ENCODE results near the gene PMPCB.
A peak's percentile ranks its signal among the peaks of the same experiment; 100 is the strongest.

Gene PMPCB

GRCh38 chr7:103293526-103293925 lies 3.7 kb upstream of the PMPCB start:
- in situ Hi-C loops (cut with MboI; ENCODE audit: low sequenced_read_pairs) = no loop called here
- H3K4me1 ChIP-seq = peaks cover 11% of the 10 kb centered on the region

GRCh38 chr7:103297837-103298179 lies 573 bp downstream of the PMPCB start:
- Histone ChIP-seq H3K27me3 (ENCODE audit: low read depth) (no peaks in the 10 kb centered on the region), H3K4me1 (peaks cover 14% of the 10 kb centered on the region), H3K9me3 (no peaks in the 10 kb centered on the region), H3K36me3 (replicated peaks) (peaks cover 39% of the 10 kb centered on the region), H3K4me3 (peak overlapping the region; percentile 95)
- in situ Hi-C loops (cut with MboI; ENCODE audit: low sequenced_read_pairs) = no loop called here
- no peak for DNase-seq (ENCODE audit: low spot score in 2 of 2)

More at GRCh38 chr7:103293526-103293925, 3.7 kb upstream of the PMPCB start:
- H3K4me3 ChIP-seq = no peak overlapping the region
- H3K9me3 ChIP-seq = no peaks in the 10 kb centered on the region
- peaks cover 4% of the 10 kb centered on the region; the same call in 1 of the 2 replicates for H3K36me3 ChIP-seq (replicated peaks)
- H3K27me3 ChIP-seq (ENCODE audit: low read depth) = no peaks in the 10 kb centered on the region; the same call in 1 of the 2 replicates
- DNase-seq (ENCODE audit: low spot score in 2 of 2) = no peak

GRCh38 chr7:103299660-103300059 lies 2.4 kb downstream of the PMPCB start:
- no peak overlapping the region for H3K4me3 ChIP-seq
- peaks cover 57% of the 10 kb centered on the region for H3K36me3 ChIP-seq (replicated peaks)
- DNase-seq (ENCODE audit: low spot score in 2 of 2) = no peak
- in situ Hi-C loops (cut with MboI; ENCODE audit: low sequenced_read_pairs) = no loop called here
- peaks cover 14% of the 10 kb centered on the region for H3K4me1 ChIP-seq
- H3K9me3 ChIP-seq = no peaks in the 10 kb centered on the region
- H3K27me3 ChIP-seq (ENCODE audit: low read depth) = no peaks in the 10 kb centered on the region

- no peak for DNase-seq (ENCODE audit: low spot score in 2 of 2)
- Histone ChIP-seq H3K4me3 (no peak overlapping the region), H3K9me3 (no peaks in the 10 kb centered on the region), H3K36me3 (replicated peaks) (peaks cover 72% of the 10 kb centered on the region), H3K4me1 (peaks cover 14% of the 10 kb centered on the region), H3K27me3 (ENCODE audit: low read depth) (no peaks in the 10 kb centered on the region)
- in situ Hi-C loops (cut with MboI; ENCODE audit: low sequenced_read_pairs) = no loop called here
Measured at GRCh38 chr7:103301441-103301840, 4.2 kb downstream of the PMPCB start.

- no peaks in the 10 kb centered on the region for H3K4me1 ChIP-seq
- peaks cover 95% of the 10 kb centered on the region for H3K36me3 ChIP-seq (replicated peaks)
- H3K27me3 ChIP-seq (ENCODE audit: low read depth) = no peaks in the 10 kb centered on the region
- H3K4me3 ChIP-seq = no peak overlapping the region
- in situ Hi-C loops (cut with MboI; ENCODE audit: low sequenced_read_pairs) = no loop called here
- no peaks in the 10 kb centered on the region for H3K9me3 ChIP-seq
- DNase-seq (ENCODE audit: low spot score in 2 of 2) = no peak
Measured at GRCh38 chr7:103307503-103308231, 10.4 kb downstream of the PMPCB start.

GRCh38 chr7:103314852-103315251 lies 17.6 kb downstream of the PMPCB start:
- DNase-seq (ENCODE audit: low spot score in 2 of 2) = no peak
- Histone ChIP-seq H3K4me1 (no peaks in the 10 kb centered on the region), H3K27me3 (ENCODE audit: low read depth) (no peaks in the 10 kb centered on the region), H3K36me3 (replicated peaks) (peaks cover 98% of the 10 kb centered on the region), H3K9me3 (no peaks in the 10 kb centered on the region), H3K4me3 (no peak overlapping the region)
- in situ Hi-C loops (cut with MboI; ENCODE audit: low sequenced_read_pairs) = no loop called here

- Histone ChIP-seq H3K9me3 (no peaks in the 10 kb centered on the region), H3K27me3 (ENCODE audit: low read depth) (no peaks in the 10 kb centered on the region), H3K36me3 (replicated peaks) (peaks cover 98% of the 10 kb centered on the region), H3K4me3 (no peak overlapping the region), H3K4me1 (no peaks in the 10 kb centered on the region)
- no peak for DNase-seq (ENCODE audit: low spot score in 2 of 2)
- in situ Hi-C loops (cut with MboI; ENCODE audit: low sequenced_read_pairs) = no loop called here
Measured at GRCh38 chr7:103316380-103316941, 19.2 kb downstream of the PMPCB start.

GRCh38 chr7:103317009-103317408 lies 19.8 kb downstream of the PMPCB start:
- Histone ChIP-seq H3K4me1 (no peaks in the 10 kb centered on the region), H3K9me3 (no peaks in the 10 kb centered on the region), H3K4me3 (no peak overlapping the region), H3K27me3 (ENCODE audit: low read depth) (no peaks in the 10 kb centered on the region), H3K36me3 (replicated peaks) (peaks cover 98% of the 10 kb centered on the region)
- no peak for DNase-seq (ENCODE audit: low spot score in 2 of 2)
- in situ Hi-C loops (cut with MboI; ENCODE audit: low sequenced_read_pairs) = no loop called here

GRCh38 chr7:103325744-103326143 lies 28.5 kb downstream of the PMPCB start:
- no peaks in the 10 kb centered on the region for H3K27me3 ChIP-seq (ENCODE audit: low read depth)
- DNase-seq (ENCODE audit: low spot score in 2 of 2) = no peak
- H3K4me3 ChIP-seq = no peak overlapping the region
- no peaks in the 10 kb centered on the region for H3K9me3 ChIP-seq
- peaks cover 69% of the 10 kb centered on the region for H3K36me3 ChIP-seq (replicated peaks)
- in situ Hi-C loops (cut with MboI; ENCODE audit: low sequenced_read_pairs) = no loop called here
- 0 out of 2 replicates have a peak, but pooled peaks cover 2% of the 10 kb centered on the region for H3K4me1 ChIP-seq

- no peak for DNase-seq (ENCODE audit: low spot score in 2 of 2)
- H3K27me3 ChIP-seq (ENCODE audit: low read depth) = no peaks in the 10 kb centered on the region
- in situ Hi-C loops (cut with MboI; ENCODE audit: low sequenced_read_pairs) = no loop called here
- no peak overlapping the region for H3K4me3 ChIP-seq
- no peaks in the 10 kb centered on the region for H3K9me3 ChIP-seq
- H3K36me3 ChIP-seq (replicated peaks) = peaks cover 66% of the 10 kb centered on the region
- peaks cover 2% of the 10 kb centered on the region; the same call in 1 of the 2 replicates for H3K4me1 ChIP-seq
Measured at GRCh38 chr7:103336761-103337160, 39.5 kb downstream of the PMPCB start.

GRCh38 chr7:103338864-103339263 lies 41.6 kb downstream of the PMPCB start:
- in situ Hi-C loops (cut with MboI; ENCODE audit: low sequenced_read_pairs) = no loop called here
- Histone ChIP-seq H3K4me3 (no peak overlapping the region), H3K9me3 (no peaks in the 10 kb centered on the region), H3K4me1 (peaks cover 8% of the 10 kb centered on the region), H3K27me3 (ENCODE audit: low read depth) (no peaks in the 10 kb centered on the region), H3K36me3 (replicated peaks) (peaks cover 76% of the 10 kb centered on the region)
- no peak for DNase-seq (ENCODE audit: low spot score in 2 of 2)

GRCh38 chr7:103341466-103341865 lies 44.2 kb downstream of the PMPCB start:
- Histone ChIP-seq H3K27me3 (ENCODE audit: low read depth) (no peaks in the 10 kb centered on the region), H3K4me3 (no peak overlapping the region), H3K36me3 (replicated peaks) (peaks cover 56% of the 10 kb centered on the region), H3K9me3 (no peaks in the 10 kb centered on the region), H3K4me1 (peaks cover 15% of the 10 kb centered on the region)
- no peak for DNase-seq (ENCODE audit: low spot score in 2 of 2)
- in situ Hi-C loops (cut with MboI; ENCODE audit: low sequenced_read_pairs) = no loop called here

- H3K27me3 ChIP-seq (ENCODE audit: low read depth) = no peaks in the 10 kb centered on the region
- DNase-seq (ENCODE audit: low spot score in 2 of 2) = no peak
- H3K36me3 ChIP-seq (replicated peaks) = peaks cover 41% of the 10 kb centered on the region
- peaks cover 22% of the 10 kb centered on the region for H3K4me1 ChIP-seq
- no peaks in the 10 kb centered on the region for H3K9me3 ChIP-seq
- in situ Hi-C loops (cut with MboI; ENCODE audit: low sequenced_read_pairs) = no loop called here
- H3K4me3 ChIP-seq = peak overlapping the region; percentile 67
Measured at GRCh38 chr7:103343332-103343731, 46.1 kb downstream of the PMPCB start.

GRCh38 chr7:103343758-103344452 lies 46.7 kb downstream of the PMPCB start:
- Histone ChIP-seq H3K27me3 (ENCODE audit: low read depth) (no peaks in the 10 kb centered on the region), H3K36me3 (replicated peaks) (peaks cover 35% of the 10 kb centered on the region), H3K4me1 (peaks cover 25% of the 10 kb centered on the region), H3K4me3 (peak overlapping the region; percentile 67), H3K9me3 (no peaks in the 10 kb centered on the region)
- DNase-seq (ENCODE audit: low spot score in 2 of 2) = peak; percentile 15 to 17
- in situ Hi-C loops (cut with MboI; ENCODE audit: low sequenced_read_pairs) = no loop called here

All from HAP-1 (cell line).